ENCODE data around the gene BCL2L11. TPM values are rescaled to one million over a fixed set of nuclear protein-coding genes. Genes with fewer than 3 reads are reported as not detected.
A peak's percentile ranks its signal among the peaks of the same experiment; 100 is the strongest.

The BCL2L11 gene
- total RNA-seq, 1 donor from 2014 or later = 24.5 TPM

- H3K9me3 Mint-ChIP-seq = no peaks in the 10 kb centered on the region
- peaks cover 18% of the 10 kb centered on the region for H3K36me3 Mint-ChIP-seq
- no peak overlapping the region for H3K4me3 Mint-ChIP-seq
- TF ChIP-seq CTCF (IDR thresholded peaks at IDR 0.05; ENCODE audit: unreplicated experiment) = no peak
- H3K27ac Mint-ChIP-seq = no peak overlapping the region
- DNase-seq (ENCODE audit: low spot score in 2 of 2, unreplicated experiment in 2 of 2) = no peak
- H3K4me1 Mint-ChIP-seq = peaks cover 48% of the 10 kb centered on the region
- H3K27me3 Mint-ChIP-seq (ENCODE audit: low read depth) = no peaks in the 10 kb centered on the region
Observed at GRCh38 chr2:111167076-111167862, 46.6 kb downstream of the BCL2L11 start.

GRCh38 chr2:111167863-111168162 lies 47.1 kb downstream of the BCL2L11 start:
- H3K4me1 Mint-ChIP-seq = peaks cover 43% of the 10 kb centered on the region
- DNase-seq (ENCODE audit: low spot score in 2 of 2, unreplicated experiment in 2 of 2) = no peak
- no peaks in the 10 kb centered on the region for H3K27me3 Mint-ChIP-seq (ENCODE audit: low read depth)
- H3K4me3 Mint-ChIP-seq = no peak overlapping the region
- H3K9me3 Mint-ChIP-seq = no peaks in the 10 kb centered on the region
- no peak overlapping the region for H3K27ac Mint-ChIP-seq
- peaks cover 18% of the 10 kb centered on the region for H3K36me3 Mint-ChIP-seq
- no peak for TF ChIP-seq CTCF (IDR thresholded peaks at IDR 0.05; ENCODE audit: unreplicated experiment)

- no peak for DNase-seq (ENCODE audit: low spot score in 2 of 2, unreplicated experiment in 2 of 2)
- Mint-ChIP-seq H3K4me1 (peaks cover 36% of the 10 kb centered on the region), H3K4me3 (no peak overlapping the region), H3K27ac (peak overlapping the region; percentile 4), H3K9me3 (no peaks in the 10 kb centered on the region), H3K27me3 (ENCODE audit: low read depth) (no peaks in the 10 kb centered on the region), H3K36me3 (peaks cover 16% of the 10 kb centered on the region)
- TF ChIP-seq CTCF (IDR thresholded peaks at IDR 0.05; ENCODE audit: unreplicated experiment) = no peak
Observed at GRCh38 chr2:111168528-111169239, 48.0 kb downstream of the BCL2L11 start.

- H3K4me1 Mint-ChIP-seq = peaks cover 36% of the 10 kb centered on the region
- TF ChIP-seq CTCF (IDR thresholded peaks at IDR 0.05; ENCODE audit: unreplicated experiment) = no peak
- H3K4me3 Mint-ChIP-seq = no peak overlapping the region
- H3K27ac Mint-ChIP-seq = no peak overlapping the region
- H3K36me3 Mint-ChIP-seq = peaks cover 14% of the 10 kb centered on the region
- no peak for DNase-seq (ENCODE audit: low spot score in 2 of 2, unreplicated experiment in 2 of 2)
- no peaks in the 10 kb centered on the region for H3K9me3 Mint-ChIP-seq
- no peaks in the 10 kb centered on the region for H3K27me3 Mint-ChIP-seq (ENCODE audit: low read depth)
Observed at GRCh38 chr2:111169268-111169667, 48.6 kb downstream of the BCL2L11 start.

GRCh38 chr2:111169924-111170323 lies 49.2 kb downstream of the BCL2L11 start:
- Mint-ChIP-seq H3K27me3 (ENCODE audit: low read depth) (peaks cover 4% of the 10 kb centered on the region), H3K27ac (no peak overlapping the region), H3K4me3 (no peak overlapping the region), H3K36me3 (peaks cover 10% of the 10 kb centered on the region), H3K4me1 (peaks cover 36% of the 10 kb centered on the region), H3K9me3 (no peaks in the 10 kb centered on the region)
- DNase-seq (ENCODE audit: low spot score in 2 of 2, unreplicated experiment in 2 of 2) = no peak
- no peak for TF ChIP-seq CTCF (IDR thresholded peaks at IDR 0.05; ENCODE audit: unreplicated experiment)

Data from mesothelial cell of epicardium (in vitro differentiated cells).